Astrocyte of the spinal cord (primary cell): ENCODE results near the gene KRTAP5-6.
"Not testable (repeated sequence)": the region's sequence is repeated elsewhere in the genome, so short reads cannot be mapped to it uniquely, and the experiment has no call there.

Experiments
- DNase-seq: peaks from one replicate; pipeline ENCODE4 v3.0.0; 2011; ENCODE audit warnings: low read depth, low spot score
- H3K4me3 ChIP-seq: 2 replicates; pipeline ENCODE4 v1.5.1; 2011; ENCODE audit warnings: low read depth, mild to moderate bottlenecking, low read length, moderate library complexity
- in situ Hi-C: cut with HindIII; loops from 2 replicates; pipeline ENCODE4 v1.10.0; 2017; ENCODE audit warnings: low sequenced_read_pairs
- TF ChIP-seq, protein P1 (sequence below): IDR thresholded peaks from 2 replicates; pipeline ENCODE4 v1.5.1; 2012; ENCODE audit warnings: low read depth, mild to moderate bottlenecking, low read length, inconsistent platforms

KRTAP5-6 gene

DNA sequence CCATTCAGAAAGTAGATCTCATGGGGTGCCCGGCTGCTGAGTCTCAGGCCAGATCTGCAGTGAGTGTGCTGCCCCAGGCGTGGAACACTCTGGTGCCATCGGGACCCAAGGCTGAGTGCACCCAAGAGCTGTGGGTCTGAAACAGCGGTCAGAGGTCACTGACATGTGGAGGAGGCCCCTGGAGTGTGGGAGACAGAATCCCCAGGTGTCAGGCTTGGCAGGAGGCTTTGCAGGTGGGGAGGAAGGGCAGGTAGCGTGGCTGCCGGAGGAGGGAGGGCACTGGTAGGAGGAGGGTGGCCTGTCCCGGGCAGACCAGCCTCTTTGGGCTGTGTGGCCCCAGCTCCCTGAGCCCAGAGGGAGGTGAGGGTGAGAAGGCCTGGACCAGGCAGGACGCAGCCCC lies 31.7 kb upstream of the KRTAP5-6 start:
- no peak for DNase-seq
- in situ Hi-C loops = no loop called here
- H3K4me3 ChIP-seq = no peak overlapping the region
- TF ChIP-seq, protein P1, sequence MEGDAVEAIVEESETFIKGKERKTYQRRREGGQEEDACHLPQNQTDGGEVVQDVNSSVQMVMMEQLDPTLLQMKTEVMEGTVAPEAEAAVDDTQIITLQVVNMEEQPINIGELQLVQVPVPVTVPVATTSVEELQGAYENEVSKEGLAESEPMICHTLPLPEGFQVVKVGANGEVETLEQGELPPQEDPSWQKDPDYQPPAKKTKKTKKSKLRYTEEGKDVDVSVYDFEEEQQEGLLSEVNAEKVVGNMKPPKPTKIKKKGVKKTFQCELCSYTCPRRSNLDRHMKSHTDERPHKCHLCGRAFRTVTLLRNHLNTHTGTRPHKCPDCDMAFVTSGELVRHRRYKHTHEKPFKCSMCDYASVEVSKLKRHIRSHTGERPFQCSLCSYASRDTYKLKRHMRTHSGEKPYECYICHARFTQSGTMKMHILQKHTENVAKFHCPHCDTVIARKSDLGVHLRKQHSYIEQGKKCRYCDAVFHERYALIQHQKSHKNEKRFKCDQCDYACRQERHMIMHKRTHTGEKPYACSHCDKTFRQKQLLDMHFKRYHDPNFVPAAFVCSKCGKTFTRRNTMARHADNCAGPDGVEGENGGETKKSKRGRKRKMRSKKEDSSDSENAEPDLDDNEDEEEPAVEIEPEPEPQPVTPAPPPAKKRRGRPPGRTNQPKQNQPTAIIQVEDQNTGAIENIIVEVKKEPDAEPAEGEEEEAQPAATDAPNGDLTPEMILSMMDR = no peak

DNA sequence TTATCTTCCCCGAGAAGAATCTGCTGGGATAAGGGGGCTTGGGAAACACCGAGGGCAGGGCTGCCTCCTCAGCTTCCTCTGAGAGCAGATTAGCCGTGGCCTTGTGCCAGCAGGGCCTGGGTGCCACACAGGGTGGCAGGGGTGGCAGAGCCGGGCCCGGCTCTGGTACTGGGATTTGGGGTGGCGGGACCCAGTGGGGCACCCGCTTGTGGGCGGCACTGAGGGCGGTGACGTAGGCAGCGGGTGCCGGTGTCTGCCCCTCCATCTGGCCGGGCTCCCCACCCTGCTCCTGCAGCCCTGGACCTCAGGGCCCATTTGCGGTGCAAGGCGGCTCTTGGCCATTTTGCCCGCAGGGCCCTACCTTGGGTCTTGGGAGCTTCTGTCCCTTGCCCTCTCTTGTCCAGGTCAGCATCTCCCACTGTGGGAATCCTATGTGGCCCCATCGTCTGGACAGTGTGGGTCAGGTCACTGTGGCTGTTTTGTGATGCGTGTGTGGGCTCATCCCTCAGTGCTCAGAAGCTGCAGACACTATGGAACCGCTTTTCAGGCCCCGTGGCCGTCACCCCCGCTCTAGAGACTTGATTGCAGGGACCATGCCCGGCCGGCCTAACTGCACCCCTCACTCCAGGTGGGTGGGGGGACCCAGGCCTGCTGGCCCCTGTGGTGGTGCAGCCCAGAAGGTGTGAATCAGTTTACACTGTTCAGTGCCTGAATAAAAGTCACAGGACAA lies 29.7 kb upstream of the KRTAP5-6 start:
- TF ChIP-seq, protein P1 = no peak
- in situ Hi-C loops = no loop called here
- DNase-seq = no peak
- H3K4me3 ChIP-seq = no peak overlapping the region

DNA sequence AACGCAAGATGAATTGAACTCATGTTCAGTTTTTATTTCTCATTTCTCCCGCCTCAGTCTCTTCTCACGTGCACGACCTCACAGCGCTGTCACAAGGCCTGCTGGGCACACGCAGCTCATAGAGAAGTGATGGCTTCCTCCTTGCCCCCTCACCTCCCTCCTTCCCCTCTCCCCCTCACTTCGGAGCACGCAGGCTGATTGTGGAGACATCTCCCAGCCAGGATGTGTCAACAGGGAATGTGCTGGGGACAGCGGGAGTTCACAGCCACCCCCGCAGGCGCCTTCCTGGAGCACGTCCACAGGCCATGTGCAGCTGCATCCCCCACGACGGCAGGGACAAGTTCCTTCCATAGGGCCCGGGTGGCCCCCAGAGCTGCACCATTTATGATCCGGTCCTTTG lies 29.1 kb upstream of the KRTAP5-6 start:
- TF ChIP-seq, protein P1 = no peak
- no peak overlapping the region for H3K4me3 ChIP-seq
- DNase-seq = no peak
- in situ Hi-C loops = no loop called here

DNA sequence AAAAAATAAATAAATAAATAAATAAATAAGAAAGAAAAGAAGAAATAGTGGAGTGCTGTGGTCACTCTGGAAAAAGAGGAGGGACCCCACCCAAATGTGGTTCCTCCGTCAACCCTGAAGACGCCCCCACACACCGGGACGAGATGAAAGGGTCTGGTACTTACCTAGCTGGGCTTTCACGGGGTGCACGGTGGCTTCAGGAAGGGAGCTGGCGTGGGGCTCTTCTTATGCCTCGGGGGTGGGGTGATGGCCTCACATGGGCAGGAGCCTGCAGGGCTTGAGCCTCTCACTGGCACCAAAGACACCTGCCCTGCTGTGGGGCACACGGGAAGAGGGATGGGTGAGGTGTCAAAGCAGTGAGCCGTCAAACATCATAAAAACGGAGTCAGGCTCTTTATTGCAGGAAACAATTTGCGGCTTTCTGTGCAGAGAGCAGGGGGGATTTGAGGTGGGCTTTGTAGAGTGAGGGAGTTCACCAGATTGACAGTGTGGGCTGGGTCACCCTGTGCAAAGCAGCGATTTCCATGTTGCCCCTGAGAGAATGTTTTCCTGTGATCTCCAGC lies 28.0 kb upstream of the KRTAP5-6 start:
- no peak for DNase-seq
- in situ Hi-C loops = no loop called here
- no peak overlapping the region for H3K4me3 ChIP-seq
- TF ChIP-seq, protein P1 = no peak

DNA sequence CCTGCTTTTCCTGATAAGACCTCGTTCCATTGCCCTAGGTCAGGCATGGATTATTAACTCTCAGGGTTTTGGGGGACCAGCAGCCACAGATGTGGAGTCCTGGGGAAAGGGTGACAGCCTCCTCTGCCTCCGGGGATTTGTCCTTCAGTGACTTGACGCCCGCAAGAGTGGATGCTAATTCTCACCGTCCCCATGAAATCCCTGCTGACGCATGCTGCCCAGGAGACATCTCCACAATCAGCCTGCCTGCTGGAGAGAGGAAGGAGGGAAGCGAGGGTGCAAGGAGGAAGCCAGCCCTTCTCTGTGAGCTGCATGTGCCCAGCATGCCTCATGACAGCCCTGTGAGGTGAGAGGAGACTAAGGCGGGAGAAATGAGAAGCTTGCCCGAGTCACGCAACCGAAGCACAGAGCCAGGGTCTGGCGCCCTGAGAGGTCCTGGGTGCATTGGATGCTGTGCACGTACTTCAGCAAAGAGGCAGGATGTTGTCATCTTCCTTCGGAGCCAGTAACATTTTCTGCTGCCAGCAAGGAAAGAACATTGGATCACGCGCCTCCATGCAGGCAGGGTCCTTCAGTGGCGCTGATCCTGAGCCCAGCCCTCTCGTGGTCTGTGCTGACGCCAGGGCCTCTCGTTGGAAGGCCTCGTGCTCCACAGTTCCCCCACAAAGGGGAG lies 27.3 kb upstream of the KRTAP5-6 start:
- TF ChIP-seq, protein P1 = no peak
- H3K4me3 ChIP-seq = no peak overlapping the region
- DNase-seq = no peak
- in situ Hi-C loops = no loop called here

DNA sequence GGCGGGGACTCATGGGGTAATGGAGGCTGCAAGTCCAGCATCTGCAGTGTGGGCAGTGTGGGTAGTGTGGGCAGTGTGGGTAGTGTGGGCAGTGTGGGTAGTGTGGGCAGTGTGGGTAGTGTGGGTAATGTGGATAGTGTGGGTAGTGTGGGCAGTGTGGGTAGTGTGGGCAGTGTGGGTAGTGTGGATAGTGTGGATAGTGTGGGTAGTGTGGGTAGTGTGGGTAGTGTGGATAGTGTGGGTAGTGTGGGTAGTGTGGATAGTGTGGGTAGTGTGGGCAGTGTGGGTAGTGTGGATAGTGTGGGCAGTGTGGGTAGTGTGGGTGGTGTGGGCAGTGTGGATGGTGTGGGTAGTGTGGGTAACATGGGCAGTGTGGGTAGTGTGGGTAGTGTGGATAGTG lies 26.5 kb upstream of the KRTAP5-6 start:
- H3K4me3 ChIP-seq, DNase-seq, in situ Hi-C loops: not testable (repeated sequence)

DNA sequence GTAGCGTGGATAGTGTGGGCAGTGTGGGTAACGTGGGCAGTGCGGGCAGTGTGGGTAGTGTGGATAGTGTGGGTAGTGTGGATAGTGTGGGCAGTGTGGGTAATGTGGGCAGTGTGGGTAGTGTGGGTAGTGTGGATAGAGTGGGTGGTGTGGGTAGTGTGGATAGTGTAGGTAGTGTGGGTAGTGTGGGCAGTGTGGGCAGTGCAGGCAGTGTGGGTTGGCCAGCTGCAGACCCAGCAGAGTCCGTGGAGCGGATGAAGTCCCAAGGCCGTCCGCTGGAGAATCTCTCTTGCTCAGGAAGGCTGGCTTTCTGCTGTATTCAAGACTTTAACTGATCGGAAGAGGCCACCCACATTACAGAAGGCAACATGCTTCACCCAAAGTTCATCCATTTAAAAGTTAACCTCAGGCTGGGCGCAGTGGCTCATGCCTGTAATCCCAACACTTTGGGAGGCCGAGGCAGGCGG lies 26.1 kb upstream of the KRTAP5-6 start:
- in situ Hi-C loops = no loop called here
- TF ChIP-seq, protein P1 = no peak
- DNase-seq = no peak
- H3K4me3 ChIP-seq = no peak overlapping the region
